Neural progenitor cell (in vitro differentiated cells): ENCODE measurements around the gene AADAC. TPM values are rescaled to one million over a fixed set of nuclear protein-coding genes. Genes with fewer than 3 reads are reported as not detected.

Source experiments
- DNase-seq: peaks from one replicate; pipeline ENCODE4 v3.0.0-alpha.2; 2016; ENCODE audit warnings: low spot score
- H2AFZ ChIP-seq: fragments of 200-600 bp; sonication (generic); replicated peaks from 2 replicates; pipeline ENCODE4 v1.6.1; 2016; ENCODE audit warnings: antibody characterized with exemption
- H3F3A ChIP-seq: fragments of 200-600 bp; sonication (generic); 2 replicates; pipeline ENCODE4 v1.6.1; 2016; ENCODE audit warnings: antibody characterized with exemption, low read depth
- H3K27ac ChIP-seq: fragments of 200-600 bp; sonication (generic); 2 replicates; pipeline ENCODE4 v1.5.1; 2016; ENCODE audit warnings: mild to moderate bottlenecking
- H3K27me3 ChIP-seq: fragments of 200-600 bp; sonication (generic); 2 replicates; pipeline ENCODE4 v1.6.1; 2016; ENCODE audit warnings: mild to moderate bottlenecking, moderate library complexity
- H3K36me3 ChIP-seq: fragments of 200-600 bp; sonication (generic); 2 replicates; pipeline ENCODE4 v1.5.1; 2016
- H3K4me1 ChIP-seq: fragments of 200-600 bp; sonication (generic); 2 replicates; pipeline ENCODE4 v1.6.1; 2016; ENCODE audit warnings: mixed run types
- H3K4me2 ChIP-seq: fragments of 200-600 bp; sonication (generic); 2 replicates; pipeline ENCODE4 v1.6.1; 2016
- H3K4me3 ChIP-seq: fragments of 200-600 bp; sonication (generic); 2 replicates; pipeline ENCODE4 v1.5.1; 2016
- H3K79me2 ChIP-seq: fragments of 200-600 bp; sonication (generic); 2 replicates; pipeline ENCODE4 v1.6.1; 2016; ENCODE audit warnings: low read depth
- H3K9ac ChIP-seq: fragments of 200-600 bp; sonication (generic); 2 replicates; pipeline ENCODE4 v1.6.1; 2016
- H3K9me3 ChIP-seq: fragments of 200-600 bp; sonication (generic); 2 replicates; pipeline ENCODE4 v1.5.1; 2016; ENCODE audit warnings: low read depth
- H4K20me1 ChIP-seq: fragments of 200-600 bp; sonication (generic); 2 replicates; pipeline ENCODE4 v1.6.1; 2016; ENCODE audit warnings: low read depth
- H3K27ac Mint-ChIP-seq: 3 replicates; pipeline ENCODE4 v1.8.0; 2021; ENCODE audit warnings: mixed read lengths
- H3K27me3 Mint-ChIP-seq: 2 replicates; pipeline ENCODE4 v1.8.0; 2022; ENCODE audit warnings: low read depth, mild to moderate bottlenecking, inconsistent platforms, moderate library complexity, mixed read lengths; ENCODE audit not compliant: insufficient read depth
- H3K36me3 Mint-ChIP-seq: 3 replicates; pipeline ENCODE4 v1.8.0; 2021; ENCODE audit warnings: mixed read lengths
- H3K4me1 Mint-ChIP-seq: 3 replicates; pipeline ENCODE4 v1.8.0; 2021; ENCODE audit warnings: mixed read lengths
- H3K4me3 Mint-ChIP-seq: 3 replicates; pipeline ENCODE4 v1.8.0; 2021; ENCODE audit warnings: mild to moderate bottlenecking, moderate library complexity, mixed read lengths
- H3K9me3 Mint-ChIP-seq: 3 replicates; pipeline ENCODE4 v1.8.0; 2020; ENCODE audit warnings: mixed read lengths
- CTCF ChIP-seq: fragments of 200-600 bp; sonication (generic); IDR thresholded peaks from 2 replicates; pipeline ENCODE4 v1.5.1; 2017; ENCODE audit warnings: antibody characterized with exemption, mild to moderate bottlenecking
- EZH2 ChIP-seq: fragments of 200-600 bp; sonication (generic); IDR thresholded peaks from 2 replicates; pipeline ENCODE4 v1.6.1; 2017; ENCODE audit warnings: antibody characterized with exemption, mild to moderate bottlenecking, moderate library complexity
- EZH2phosphoT487 ChIP-seq: fragments of 200-600 bp; sonication (generic); IDR thresholded peaks from 2 replicates; pipeline ENCODE4 v1.6.1; 2017; ENCODE audit warnings: antibody characterized with exemption
- total RNA-seq: library from RNA; depleted of rRNA; stranded (reverse); fragments of >200 nt; gene quantifications from 2 replicates; pipeline ENCODE4 v1.2.3, GENCODE V29; 2015; ENCODE audit warnings: low replicate concordance

AADAC gene
- total RNA-seq, 1 donor from 2014 or later, result not detected

DNA sequence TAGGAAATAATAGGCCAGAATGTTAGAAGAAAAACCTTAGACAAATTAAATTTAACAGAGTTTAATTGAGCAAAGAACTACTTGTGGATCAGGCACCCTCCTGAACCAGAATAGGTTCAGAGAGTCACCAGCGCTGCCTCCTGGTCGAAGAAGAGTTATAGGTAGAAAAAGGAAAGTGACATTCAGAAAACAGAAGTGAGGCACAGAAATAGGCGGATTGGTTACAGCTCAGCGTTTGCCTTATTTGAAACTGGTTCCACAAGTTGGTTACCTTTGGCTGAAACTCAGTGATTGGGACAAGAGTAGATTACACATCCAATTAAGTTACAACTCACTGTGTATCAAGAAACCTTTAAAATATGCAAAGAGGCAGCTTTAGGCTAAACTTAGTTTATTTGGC lies 4.4 kb downstream of the AADAC start:
- no peaks in the 10 kb centered on the region for H3K27me3 ChIP-seq
- Mint-ChIP-seq H3K27ac (no peak overlapping the region), H3K9me3 (no peaks in the 10 kb centered on the region), H3K4me3 (no peak overlapping the region), H3K4me1 (peaks cover 8% of the 10 kb centered on the region), H3K27me3 (no peaks in the 10 kb centered on the region), H3K36me3 (no peaks in the 10 kb centered on the region)
- peaks cover 5% of the 10 kb centered on the region for H3K4me1 ChIP-seq
- H2AFZ ChIP-seq, result no peak overlapping the region
- H3K79me2 ChIP-seq, result no peaks in the 10 kb centered on the region
- H3K9ac ChIP-seq, result no peak overlapping the region
- TF ChIP-seq CTCF (no peak), EZH2phosphoT487 (no peak), EZH2 (no peak)
- no peaks in the 10 kb centered on the region for H4K20me1 ChIP-seq
- no peak overlapping the region for H3K4me3 ChIP-seq
- H3K27ac ChIP-seq, result no peak overlapping the region
- no peaks in the 10 kb centered on the region for H3F3A ChIP-seq
- DNase-seq, result no peak
- no peak overlapping the region for H3K4me2 ChIP-seq
- H3K36me3 ChIP-seq, result no peaks in the 10 kb centered on the region
- H3K9me3 ChIP-seq, result no peaks in the 10 kb centered on the region

DNA sequence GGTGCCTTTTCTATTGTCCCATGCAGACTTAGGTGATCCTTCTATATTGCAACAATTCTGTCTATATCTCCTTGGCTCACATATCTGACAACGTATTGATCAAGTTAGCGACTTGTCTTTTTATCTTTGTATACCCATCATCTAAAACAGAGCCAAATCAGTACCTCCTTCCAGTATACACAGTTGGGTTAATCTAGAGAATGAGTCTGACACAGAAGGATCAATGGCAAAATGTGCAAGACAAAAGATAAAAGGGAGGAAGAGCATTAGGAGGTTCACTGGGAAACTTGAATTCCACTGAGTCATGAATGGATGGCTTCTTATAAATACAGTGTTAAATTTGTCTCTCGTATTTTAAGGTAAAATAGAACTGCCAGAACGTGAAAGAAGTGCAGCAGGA lies 6.0 kb downstream of the AADAC start:
- Mint-ChIP-seq H3K36me3 (no peaks in the 10 kb centered on the region), H3K4me1 (peaks cover 8% of the 10 kb centered on the region), H3K9me3 (no peaks in the 10 kb centered on the region), H3K4me3 (no peak overlapping the region), H3K27ac (no peak overlapping the region), H3K27me3 (no peaks in the 10 kb centered on the region)
- no peaks in the 10 kb centered on the region for H4K20me1 ChIP-seq
- H2AFZ ChIP-seq, result no peak overlapping the region
- no peak overlapping the region for H3K4me3 ChIP-seq
- no peaks in the 10 kb centered on the region for H3K79me2 ChIP-seq
- H3K4me1 ChIP-seq, result peaks cover 5% of the 10 kb centered on the region
- H3K36me3 ChIP-seq, result no peaks in the 10 kb centered on the region
- no peaks in the 10 kb centered on the region for H3K9me3 ChIP-seq
- no peaks in the 10 kb centered on the region for H3K27me3 ChIP-seq
- no peak overlapping the region for H3K4me2 ChIP-seq
- H3F3A ChIP-seq, result no peaks in the 10 kb centered on the region
- no peak overlapping the region for H3K9ac ChIP-seq
- no peak for DNase-seq
- H3K27ac ChIP-seq, result no peak overlapping the region
- no peak for TF ChIP-seq CTCF
- no peak for TF ChIP-seq EZH2
- no peak for TF ChIP-seq EZH2phosphoT487

GRCh38 chr3:151827816-151828215 lies 13.9 kb downstream of the AADAC start:
- no peaks in the 10 kb centered on the region for H3K4me1 Mint-ChIP-seq

More at GRCh38 chr3:151827816-151828215, 13.9 kb downstream of the AADAC start:
- Histone ChIP-seq H3K9me3 (no peaks in the 10 kb centered on the region), H3K4me1 (no peaks in the 10 kb centered on the region), H3K79me2 (no peaks in the 10 kb centered on the region), H3K9ac (no peak overlapping the region), H4K20me1 (no peaks in the 10 kb centered on the region), H3K27me3 (no peaks in the 10 kb centered on the region), H3F3A (no peaks in the 10 kb centered on the region), H3K4me3 (no peak overlapping the region), H3K4me2 (no peak overlapping the region), H2AFZ (no peak overlapping the region), H3K27ac (no peak overlapping the region), H3K36me3 (no peaks in the 10 kb centered on the region)
- no peak for TF ChIP-seq EZH2
- no peak for TF ChIP-seq CTCF
- no peak for TF ChIP-seq EZH2phosphoT487
- Mint-ChIP-seq H3K4me3 (no peak overlapping the region), H3K27me3 (peaks cover 2% of the 10 kb centered on the region), H3K27ac (no peak overlapping the region), H3K36me3 (no peaks in the 10 kb centered on the region), H3K9me3 (peaks cover 7% of the 10 kb centered on the region)
- DNase-seq, result no peak
